Smooth muscle cell (in vitro differentiated cells): ENCODE results near the gene SNTA1. TPM values are rescaled to one million over a fixed set of nuclear protein-coding genes. Genes with fewer than 3 reads are reported as not detected.
"Not testable (repeated sequence)": the region's sequence is repeated elsewhere in the genome, so short reads cannot be mapped to it uniquely, and the experiment has no call there.

ENCODE experiments used
- DNase-seq: peaks from one replicate; lab custom pipeline; 2025; ENCODE audit not compliant: unreplicated experiment; lab: John Stamatoyannopoulos, UW
- H2AFZ ChIP-seq: fragments of 200-600 bp; sonication (generic); 2 replicates; pipeline ENCODE4 v1.6.0; 2016; ENCODE audit warnings: antibody characterized with exemption, low read depth, mild to moderate bottlenecking
- H3F3A ChIP-seq: fragments of 200-600 bp; sonication (generic); 2 replicates; pipeline ENCODE4 v1.6.0; 2017; ENCODE audit warnings: antibody characterized with exemption, low read depth
- H3K27ac ChIP-seq: fragments of 200-600 bp; sonication (generic); 2 replicates; pipeline ENCODE4 v1.5.1; 2016; ENCODE audit warnings: low read depth, mild to moderate bottlenecking
- H3K27me3 ChIP-seq: fragments of 200-600 bp; sonication (generic); 2 replicates; pipeline ENCODE4 v1.6.1; 2016; ENCODE audit warnings: low read depth, mild to moderate bottlenecking
- H3K36me3 ChIP-seq: fragments of 200-600 bp; sonication (generic); 2 replicates; pipeline ENCODE4 v1.5.1; 2016; ENCODE audit warnings: low read depth
- H3K4me1 ChIP-seq: fragments of 200-600 bp; sonication (generic); 2 replicates; pipeline ENCODE4 v1.5.1; 2016; ENCODE audit warnings: low read depth
- H3K4me2 ChIP-seq: fragments of 200-600 bp; sonication (generic); 2 replicates; pipeline ENCODE4 v1.6.0; 2016; ENCODE audit warnings: mild to moderate bottlenecking
- H3K4me3 ChIP-seq: fragments of 200-600 bp; sonication (generic); 2 replicates; pipeline ENCODE4 v1.5.1; 2016; ENCODE audit warnings: mild to moderate bottlenecking
- H3K79me2 ChIP-seq: fragments of 200-600 bp; sonication (generic); 2 replicates; pipeline ENCODE4 v1.6.0; 2016; ENCODE audit warnings: low read depth, mild to moderate bottlenecking
- H3K9ac ChIP-seq: fragments of 200-600 bp; sonication (generic); 2 replicates; pipeline ENCODE4 v1.6.0; 2016; ENCODE audit warnings: low read depth
- H3K9me3 ChIP-seq: fragments of 200-600 bp; sonication (generic); replicated peaks from 2 replicates; pipeline ENCODE4 v1.5.1; 2016; ENCODE audit warnings: low read depth
- H4K20me1 ChIP-seq: fragments of 200-600 bp; sonication (generic); 2 replicates; pipeline ENCODE4 v1.6.0; 2016; ENCODE audit warnings: low read depth
- WGBS: methylation state at CpG from one replicate; pipeline ENCODE4 v1.1.7; 2016; ENCODE audit warnings: low lambda C conversion rate; 5-methylcytosine and 5-hydroxymethylcytosine counted together
- polyA plus RNA-seq: library from polyadenylated mRNA; unstranded; fragments of >200 nt; fragmentation: Nextera tagmentation; extraction: Ambion mirVana; gene quantifications from 2 replicates; pipeline ENCODE4 v1.2.1, GENCODE V29; 2016
- total RNA-seq: library from RNA; depleted of rRNA; stranded (reverse); fragments of >200 nt; gene quantifications from 2 replicates; pipeline ENCODE4 v1.2.3, GENCODE V29; 2014
- TF ChIP-seq, protein P1 (sequence below): fragments of 200-600 bp; sonication (generic); IDR thresholded peaks from 2 replicates; pipeline ENCODE4 v1.5.1; 2017; ENCODE audit warnings: borderline replicate concordance, mild to moderate bottlenecking, antibody characterized with exemption; ENCODE audit not compliant: insufficient read depth, poor library complexity, severe bottlenecking

Gene SNTA1
- total and polyA plus RNA-seq, 2 experiments from 2014 or later = 39.2 to 58.2 TPM

GRCh38 chr20:33470457-33470856 lies 26.9 kb upstream of the SNTA1 start:
- DNase-seq = no peak
- Histone ChIP-seq H3K27ac (no peak overlapping the region), H3K4me3 (no peak overlapping the region), H3K9ac (no peak overlapping the region), H4K20me1 (no peaks in the 10 kb centered on the region), H3K9me3 (no peaks in the 10 kb centered on the region), H3K79me2 (no peaks in the 10 kb centered on the region), H3K36me3 (no peaks in the 10 kb centered on the region), H3K27me3 (peaks cover 6% of the 10 kb centered on the region), H2AFZ (no peak overlapping the region), H3K4me2 (no peak overlapping the region), H3F3A (no peaks in the 10 kb centered on the region), H3K4me1 (no peaks in the 10 kb centered on the region)
- WGBS = 81% methylated on average over 4 of the region's 4 CpGs
- TF ChIP-seq, protein P1, sequence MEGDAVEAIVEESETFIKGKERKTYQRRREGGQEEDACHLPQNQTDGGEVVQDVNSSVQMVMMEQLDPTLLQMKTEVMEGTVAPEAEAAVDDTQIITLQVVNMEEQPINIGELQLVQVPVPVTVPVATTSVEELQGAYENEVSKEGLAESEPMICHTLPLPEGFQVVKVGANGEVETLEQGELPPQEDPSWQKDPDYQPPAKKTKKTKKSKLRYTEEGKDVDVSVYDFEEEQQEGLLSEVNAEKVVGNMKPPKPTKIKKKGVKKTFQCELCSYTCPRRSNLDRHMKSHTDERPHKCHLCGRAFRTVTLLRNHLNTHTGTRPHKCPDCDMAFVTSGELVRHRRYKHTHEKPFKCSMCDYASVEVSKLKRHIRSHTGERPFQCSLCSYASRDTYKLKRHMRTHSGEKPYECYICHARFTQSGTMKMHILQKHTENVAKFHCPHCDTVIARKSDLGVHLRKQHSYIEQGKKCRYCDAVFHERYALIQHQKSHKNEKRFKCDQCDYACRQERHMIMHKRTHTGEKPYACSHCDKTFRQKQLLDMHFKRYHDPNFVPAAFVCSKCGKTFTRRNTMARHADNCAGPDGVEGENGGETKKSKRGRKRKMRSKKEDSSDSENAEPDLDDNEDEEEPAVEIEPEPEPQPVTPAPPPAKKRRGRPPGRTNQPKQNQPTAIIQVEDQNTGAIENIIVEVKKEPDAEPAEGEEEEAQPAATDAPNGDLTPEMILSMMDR = no peak

- no peaks in the 10 kb centered on the region for H3K9me3 ChIP-seq
- TF ChIP-seq, protein P1 = no peak
- H3K4me2 ChIP-seq = no peak overlapping the region
- H3K79me2 ChIP-seq = no peaks in the 10 kb centered on the region
- no peaks in the 10 kb centered on the region for H3F3A ChIP-seq
- 79% methylated on average over 3 of the region's 3 CpGs for WGBS
- H2AFZ ChIP-seq = no peak overlapping the region
- no peaks in the 10 kb centered on the region for H4K20me1 ChIP-seq
- H3K4me3 ChIP-seq = no peak overlapping the region
- no peak for DNase-seq
- no peak overlapping the region for H3K27ac ChIP-seq
- H3K4me1 ChIP-seq = no peaks in the 10 kb centered on the region
- no peaks in the 10 kb centered on the region for H3K27me3 ChIP-seq
- H3K9ac ChIP-seq = no peak overlapping the region
- H3K36me3 ChIP-seq = no peaks in the 10 kb centered on the region
Observed at GRCh38 chr20:33466303-33466646, 22.7 kb upstream of the SNTA1 start.

- Histone ChIP-seq H3K4me1 (no peaks in the 10 kb centered on the region), H3K27me3 (no peaks in the 10 kb centered on the region), H3K4me2 (no peak overlapping the region), H3K36me3 (no peaks in the 10 kb centered on the region), H3K27ac (no peak overlapping the region), H3K9me3 (no peaks in the 10 kb centered on the region), H4K20me1 (no peaks in the 10 kb centered on the region), H3K9ac (no peak overlapping the region), H3K79me2 (no peaks in the 10 kb centered on the region), H3K4me3 (no peak overlapping the region), H3F3A (no peaks in the 10 kb centered on the region), H2AFZ (no peak overlapping the region)
- TF ChIP-seq, protein P1 = no peak
- DNase-seq = no peak
- 79% methylated on average over 9 of the region's 9 CpGs for WGBS
Observed at GRCh38 chr20:33465481-33466302, 22.1 kb upstream of the SNTA1 start.

DNA sequence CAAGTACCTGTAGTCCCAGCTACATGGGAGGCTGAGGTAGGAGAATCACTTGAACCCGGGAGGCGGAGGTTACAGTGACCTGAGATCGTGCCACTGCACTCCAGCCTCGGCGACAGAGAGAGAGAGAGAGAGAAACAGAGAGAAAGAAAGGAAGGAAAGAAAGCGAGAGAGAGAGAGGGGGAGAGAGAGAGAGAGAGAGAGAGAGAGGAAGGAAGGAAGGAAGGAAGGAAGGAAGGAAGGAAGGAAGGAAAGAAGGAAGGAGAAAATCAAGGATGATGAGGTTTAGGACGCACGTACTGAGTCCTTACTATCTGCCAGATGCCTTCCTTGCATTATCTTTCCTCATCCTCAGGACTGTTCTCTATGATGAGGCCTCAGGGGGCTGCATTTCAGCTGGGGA lies 21.2 kb upstream of the SNTA1 start:
- H4K20me1 ChIP-seq, H3K27me3 ChIP-seq, H3K9ac ChIP-seq, H3K4me3 ChIP-seq, H2AFZ ChIP-seq, DNase-seq, H3K27ac ChIP-seq, H3F3A ChIP-seq, H3K4me2 ChIP-seq, H3K9me3 ChIP-seq, H3K4me1 ChIP-seq, H3K79me2 ChIP-seq, H3K36me3 ChIP-seq: not testable (repeated sequence)
- WGBS = 97% methylated on average over 8 of the region's 8 CpGs
